Tibial nerve (tissue), 4 donors: ENCODE measurements around the gene FGF1. TPM values are rescaled to one million over a fixed set of nuclear protein-coding genes. Genes with fewer than 3 reads are reported as not detected.
"Not testable (repeated sequence)": the region's sequence is repeated elsewhere in the genome, so short reads cannot be mapped to it uniquely, and the experiment has no call there.

Experiments
- DNase-seq, 2 donors: peaks; one replicate each; pipeline ENCODE4 v3.0.0-alpha.2; 2019; ENCODE audit warnings: low spot score in 2 of 2
- H3K27ac ChIP-seq, 4 donors: fragments of 200-600 bp; sonication (generic) in 3 of 4; one replicate each; pipeline ENCODE4 v1.5.1; 2017 to 2019; ENCODE audit warnings: mild to moderate bottlenecking in 1 of 4
- H3K27me3 ChIP-seq, 2 donors: fragments of 200-600 bp; sonication (generic) in 1 of 2; one replicate each; pipeline versions ENCODE4 v1.5.1 to v1.6.0; 2017 to 2019
- H3K36me3 ChIP-seq, 3 donors: fragments of 200-600 bp; sonication (generic); one replicate each; pipeline ENCODE4 v1.5.1; 2018 to 2019
- H3K4me1 ChIP-seq, 4 donors: fragments of 200-600 bp; sonication (generic) in 3 of 4; one replicate each; pipeline ENCODE4 v1.5.1; 2017 to 2019
- H3K4me3 ChIP-seq, 4 donors: fragments of 200-600 bp; sonication (generic) in 3 of 4; one replicate each; pipeline ENCODE4 v1.5.1; 2017 to 2019; ENCODE audit warnings: mild to moderate bottlenecking in 1 of 4, moderate library complexity in 1 of 4
- H3K9me3 ChIP-seq, 4 donors: fragments of 200-600 bp; sonication (generic) in 3 of 4; one replicate each; pipeline ENCODE4 v1.5.1; 2017 to 2019
- CTCF ChIP-seq, 5 experiments: fragments of 200-600 bp in 3 of 5; fragments of 450-650 bp in 2 of 5; sonication (generic) in 3 of 5; IDR thresholded peaks; one replicate each; pipeline ENCODE4 v1.5.1; 2016 to 2019; ENCODE audit warnings: antibody characterized with exemption in 5 of 5, mild to moderate bottlenecking in 3 of 5, moderate library complexity in 2 of 5
- EP300 ChIP-seq, 2 donors: sonication (generic); formaldehyde crosslinking; IDR thresholded peaks; one replicate each; pipeline ENCODE4 v1.6.1; 2017; ENCODE audit warnings: antibody characterized with exemption in 2 of 2, mild to moderate bottlenecking in 1 of 2
- POLR2A ChIP-seq, 2 donors: fragments of 450-650 bp; IDR thresholded peaks; one replicate each; pipeline ENCODE4 v1.6.1; 2017; ENCODE audit warnings: antibody characterized with exemption in 2 of 2, mild to moderate bottlenecking in 2 of 2, moderate library complexity in 2 of 2
- WGBS, 2 donors: methylation state at CpG; one replicate each; pipeline ENCODE4 v1.1.5; 2018; 5-methylcytosine and 5-hydroxymethylcytosine counted together
- total RNA-seq, 4 donors: library from RNA; depleted of rRNA; stranded (reverse); fragments of >200 nt; gene quantifications; one replicate each; pipeline ENCODE4 v1.1.0, GENCODE V29; 2016

FGF1 gene
- total RNA-seq, 4 donors from 2014 or later: 38.1 to 131 (median 115) TPM

GRCh38 chr5:142653321-142653720 lies 32.6 kb downstream of the FGF1 start:
- 94 to 95% methylated on average over 7 of the region's 7 CpGs for WGBS, 2 donors
- no peaks in the 10 kb centered on the region for H3K27me3 ChIP-seq
- H3K4me3 ChIP-seq: no peak overlapping the region
- no peak for TF ChIP-seq EP300 (IDR thresholded peaks at IDR 0.05)
- no peaks in the 10 kb centered on the region for H3K36me3 ChIP-seq
- no peaks in the 10 kb centered on the region for H3K9me3 ChIP-seq
- H3K4me1 ChIP-seq: peaks cover 0 to 21% (median 1%) of the 10 kb centered on the region in 4 donors
- DNase-seq: no peak
- H3K27ac ChIP-seq: peak overlapping the region in 2 of 4 donors; percentile 0 to 33

- no peaks in the 10 kb centered on the region for H3K9me3 ChIP-seq
- H3K27me3 ChIP-seq: no peaks in the 10 kb centered on the region
- no peak overlapping the region for H3K27ac ChIP-seq
- no peak for TF ChIP-seq EP300 (IDR thresholded peaks at IDR 0.05)
- no peak for TF ChIP-seq CTCF (IDR thresholded peaks at IDR 0.05)
- TF ChIP-seq POLR2A (IDR thresholded peaks at IDR 0.05): no peak
- 78 to 87% methylated on average over 10 of the region's 10 CpGs for WGBS, 2 donors
- no peaks in the 10 kb centered on the region for H3K36me3 ChIP-seq
- no peak for DNase-seq
- no peak overlapping the region for H3K4me3 ChIP-seq
- H3K4me1 ChIP-seq: peaks cover 0 to 21% (median 1%) of the 10 kb centered on the region in 4 donors
Measured at GRCh38 chr5:142652563-142652962, 33.3 kb downstream of the FGF1 start.

- WGBS, 2 donors: 62 to 74% methylated on average over 8 of the region's 8 CpGs
- TF ChIP-seq CTCF (IDR thresholded peaks at IDR 0.05): no peak
- no peaks in the 10 kb centered on the region for H3K27me3 ChIP-seq
Measured at GRCh38 chr5:142650881-142651280, 35.0 kb downstream of the FGF1 start.

GRCh38 chr5:142650060-142650459 lies 35.8 kb downstream of the FGF1 start:
- H3K4me3 ChIP-seq: no peak overlapping the region
- peaks cover 0 to 13% (median 3%) of the 10 kb centered on the region in 4 donors for H3K4me1 ChIP-seq
- H3K27ac ChIP-seq: no peak overlapping the region
- DNase-seq: no peak
- no peak for TF ChIP-seq CTCF (IDR thresholded peaks at IDR 0.05)
- no peak for TF ChIP-seq EP300 (IDR thresholded peaks at IDR 0.05)
- TF ChIP-seq POLR2A (IDR thresholded peaks at IDR 0.05): no peak
- WGBS, 2 donors: 87 to 92% methylated on average over 3 of the region's 3 CpGs
- no peaks in the 10 kb centered on the region for H3K27me3 ChIP-seq
- no peaks in the 10 kb centered on the region for H3K9me3 ChIP-seq
- no peaks in the 10 kb centered on the region for H3K36me3 ChIP-seq

More at GRCh38 chr5:142650881-142651280, 35.0 kb downstream of the FGF1 start:
- no peaks in the 10 kb centered on the region for H3K36me3 ChIP-seq
- DNase-seq: no peak
- H3K4me3 ChIP-seq: no peak overlapping the region
- no peaks in the 10 kb centered on the region for H3K9me3 ChIP-seq
- H3K27ac ChIP-seq: no peak overlapping the region
- H3K4me1 ChIP-seq: peaks cover 0 to 15% (median 1%) of the 10 kb centered on the region in 4 donors

GRCh38 chr5:142648108-142648507 lies 37.8 kb downstream of the FGF1 start:
- peaks cover 0 to 21% (median 3%) of the 10 kb centered on the region in 4 donors for H3K4me1 ChIP-seq
- not testable (repeated sequence) for H3K27ac ChIP-seq, H3K36me3 ChIP-seq, H3K4me3 ChIP-seq, H3K27me3 ChIP-seq, DNase-seq, H3K9me3 ChIP-seq
- WGBS, 2 donors: 93 to 94% methylated on average over 2 to 3 of the region's 3 CpGs

GRCh38 chr5:142645456-142645855 lies 40.4 kb downstream of the FGF1 start:
- no peak for TF ChIP-seq POLR2A (IDR thresholded peaks at IDR 0.05)
- no peak for TF ChIP-seq EP300 (IDR thresholded peaks at IDR 0.05)
- no peak for TF ChIP-seq CTCF (IDR thresholded peaks at IDR 0.05)
- no peak overlapping the region for H3K4me3 ChIP-seq
- DNase-seq: no peak
- peak overlapping the region in 2 of 4 donors; percentile 22 to 69 for H3K27ac ChIP-seq
- WGBS, 2 donors: 58 to 65% methylated on average over 1 of the region's 1 CpG
- H3K4me1 ChIP-seq: peaks cover 0 to 26% (median 3%) of the 10 kb centered on the region in 4 donors
- H3K36me3 ChIP-seq: no peaks in the 10 kb centered on the region
- H3K27me3 ChIP-seq: no peaks in the 10 kb centered on the region
- no peaks in the 10 kb centered on the region for H3K9me3 ChIP-seq
